Measurements from ENCODE around the gene RAB31. TPM values are rescaled to one million over a fixed set of nuclear protein-coding genes. Genes with fewer than 3 reads are reported as not detected.

RAB31 gene
- total RNA-seq, 1 experiment from 2014 or later = 32.9 TPM

GRCh38 chr18:9722691-9723090 is 14.6 kb downstream of the RAB31 start (continued):
- TF ChIP-seq CREB1 (CRISPR knock-in tag; IDR thresholded peaks at IDR 0.05) = no peak
- TF ChIP-seq ZNF317 (CRISPR knock-in tag; IDR thresholded peaks at IDR 0.05; ENCODE audit: borderline replicate concordance, low read depth) = no peak
- no peak for TF ChIP-seq NR1H2 (CRISPR knock-in tag; IDR thresholded peaks at IDR 0.05)
- no peak for TF ChIP-seq ZBTB43 (CRISPR knock-in tag; IDR thresholded peaks at IDR 0.05)

- POLR2A ChIA-PET = no interaction called here
- H3K4me3 Mint-ChIP-seq = no peak overlapping the region
- no peak for DNase-seq (ENCODE audit: low spot score)
- TF ChIP-seq ZNF281 (CRISPR knock-in tag; IDR thresholded peaks at IDR 0.05) = no peak
- TF ChIP-seq ZNF425 (CRISPR knock-in tag; conservative IDR thresholded peaks at IDR 0.05) = no peak
- TF ChIP-seq ZNF532 (CRISPR knock-in tag; IDR thresholded peaks at IDR 0.05; ENCODE audit: borderline replicate concordance) = no peak
- no peak for TF ChIP-seq CREB1 (CRISPR knock-in tag; IDR thresholded peaks at IDR 0.05)
- no peak for TF ChIP-seq ZMAT4 (CRISPR knock-in tag; IDR thresholded peaks at IDR 0.05)
- no peak for TF ChIP-seq CDX4 (CRISPR knock-in tag; IDR thresholded peaks at IDR 0.05; ENCODE audit: borderline replicate concordance)
- no peak for TF ChIP-seq TCF7 (CRISPR knock-in tag; IDR thresholded peaks at IDR 0.05; ENCODE audit: low read depth)
- TF ChIP-seq FOXK1 (CRISPR knock-in tag; IDR thresholded peaks at IDR 0.05) = no peak
- TF ChIP-seq OVOL2 (CRISPR knock-in tag; IDR thresholded peaks at IDR 0.05; ENCODE audit: borderline replicate concordance) = no peak
- TF ChIP-seq JUN (CRISPR knock-in tag; IDR thresholded peaks at IDR 0.05) = no peak
- TF ChIP-seq SMAD4 (CRISPR knock-in tag; IDR thresholded peaks at IDR 0.05) = no peak
- TF ChIP-seq ZNF317 (CRISPR knock-in tag; IDR thresholded peaks at IDR 0.05; ENCODE audit: borderline replicate concordance, low read depth) = no peak
- no peak for TF ChIP-seq ZNF416 (CRISPR knock-in tag; IDR thresholded peaks at IDR 0.05)
- TF ChIP-seq NFATC4 (CRISPR knock-in tag; IDR thresholded peaks at IDR 0.05) = no peak
- TF ChIP-seq ZNF423 (CRISPR knock-in tag; IDR thresholded peaks at IDR 0.05) = no peak
- TF ChIP-seq ELF4 (CRISPR knock-in tag; IDR thresholded peaks at IDR 0.05; ENCODE audit: low read depth) = no peak
- no peak for TF ChIP-seq ESRRA (CRISPR knock-in tag; IDR thresholded peaks at IDR 0.05; ENCODE audit: borderline replicate concordance)
- no peak for TF ChIP-seq GRHL2 (CRISPR knock-in tag; IDR thresholded peaks at IDR 0.05; ENCODE audit: insufficient replicate concordance, severe bottlenecking)
- no peak for TF ChIP-seq ZSCAN18 (CRISPR knock-in tag; IDR thresholded peaks at IDR 0.05)
- CTCF ChIA-PET = no interaction called here
- H3K36me3 Mint-ChIP-seq = peaks cover 11% of the 10 kb centered on the region
- ATAC-seq = no peak
- peaks cover 20% of the 10 kb centered on the region for H3K4me1 Mint-ChIP-seq
- no peak overlapping the region for H3K27ac Mint-ChIP-seq
- H3K9me3 Mint-ChIP-seq = peaks cover 5% of the 10 kb centered on the region
- H3K27me3 Mint-ChIP-seq (ENCODE audit: low read depth) = no peaks in the 10 kb centered on the region
These were observed 16.9 kb downstream of the RAB31 start for GRCh38 chr18:9724797-9725585.

Measured in WTC11 (cell line).